Nephron progenitor cell (in vitro differentiated cells): ENCODE results near the gene CCDC32.

Source experiments
- DNase-seq: peaks from one replicate; pipeline ENCODE4 v3.0.0; 2021
- H3K27ac Mint-ChIP-seq: 2 replicates; pipeline ENCODE4 v1.8.0; 2021; ENCODE audit warnings: mild to moderate bottlenecking, moderate library complexity, mixed read lengths
- H3K27me3 Mint-ChIP-seq: 2 replicates; pipeline ENCODE4 v1.8.0; 2021; ENCODE audit warnings: mild to moderate bottlenecking, low read depth, mixed read lengths; ENCODE audit not compliant: poor library complexity
- H3K36me3 Mint-ChIP-seq: 2 replicates; pipeline ENCODE4 v1.8.0; 2021; ENCODE audit warnings: low read depth, mixed read lengths
- H3K4me1 Mint-ChIP-seq: 2 replicates; pipeline ENCODE4 v1.8.0; 2021; ENCODE audit warnings: mixed read lengths
- H3K4me3 Mint-ChIP-seq: 2 replicates; pipeline ENCODE4 v1.8.0; 2021; ENCODE audit warnings: mild to moderate bottlenecking, moderate library complexity, mixed read lengths
- H3K9me3 Mint-ChIP-seq: 2 replicates; pipeline ENCODE4 v1.8.0; 2021; ENCODE audit warnings: mild to moderate bottlenecking, moderate library complexity, mixed read lengths
- TF ChIP-seq, protein P1 (sequence below): fragments of 200-600 bp; sonication (generic); IDR thresholded peaks from 2 replicates; pipeline ENCODE4 v1.5.0; 2021; ENCODE audit warnings: antibody characterized with exemption

CCDC32 gene

DNA sequence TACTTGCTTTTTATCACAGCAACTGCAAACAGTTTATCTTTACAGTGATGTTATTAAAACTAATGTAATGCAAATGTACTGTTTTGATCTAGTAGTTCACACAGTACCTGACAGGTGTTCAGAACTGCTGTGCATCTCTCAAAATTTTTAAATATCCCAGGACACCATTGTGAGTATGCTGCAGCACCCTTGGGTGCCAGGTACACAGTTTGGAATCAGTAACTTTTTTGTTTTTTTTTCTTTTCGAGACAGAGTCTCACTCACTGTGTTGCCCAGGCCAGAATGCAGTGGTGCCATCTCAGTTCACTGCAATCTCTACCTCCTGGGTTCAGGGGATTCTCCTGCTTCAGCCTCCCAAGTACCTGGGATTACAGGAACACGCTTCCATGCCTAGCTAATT, 32.2 kb upstream of the CCDC32 start:
- no peak overlapping the region for H3K27ac Mint-ChIP-seq
- no peak overlapping the region for H3K4me3 Mint-ChIP-seq
- no peaks in the 10 kb centered on the region for H3K9me3 Mint-ChIP-seq
- H3K27me3 Mint-ChIP-seq: peaks cover 3% of the 10 kb centered on the region
- H3K4me1 Mint-ChIP-seq: peaks cover 10% of the 10 kb centered on the region
- DNase-seq: no peak
- TF ChIP-seq, protein P1, sequence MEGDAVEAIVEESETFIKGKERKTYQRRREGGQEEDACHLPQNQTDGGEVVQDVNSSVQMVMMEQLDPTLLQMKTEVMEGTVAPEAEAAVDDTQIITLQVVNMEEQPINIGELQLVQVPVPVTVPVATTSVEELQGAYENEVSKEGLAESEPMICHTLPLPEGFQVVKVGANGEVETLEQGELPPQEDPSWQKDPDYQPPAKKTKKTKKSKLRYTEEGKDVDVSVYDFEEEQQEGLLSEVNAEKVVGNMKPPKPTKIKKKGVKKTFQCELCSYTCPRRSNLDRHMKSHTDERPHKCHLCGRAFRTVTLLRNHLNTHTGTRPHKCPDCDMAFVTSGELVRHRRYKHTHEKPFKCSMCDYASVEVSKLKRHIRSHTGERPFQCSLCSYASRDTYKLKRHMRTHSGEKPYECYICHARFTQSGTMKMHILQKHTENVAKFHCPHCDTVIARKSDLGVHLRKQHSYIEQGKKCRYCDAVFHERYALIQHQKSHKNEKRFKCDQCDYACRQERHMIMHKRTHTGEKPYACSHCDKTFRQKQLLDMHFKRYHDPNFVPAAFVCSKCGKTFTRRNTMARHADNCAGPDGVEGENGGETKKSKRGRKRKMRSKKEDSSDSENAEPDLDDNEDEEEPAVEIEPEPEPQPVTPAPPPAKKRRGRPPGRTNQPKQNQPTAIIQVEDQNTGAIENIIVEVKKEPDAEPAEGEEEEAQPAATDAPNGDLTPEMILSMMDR: no peak
- peaks cover 6% of the 10 kb centered on the region for H3K36me3 Mint-ChIP-seq

DNA sequence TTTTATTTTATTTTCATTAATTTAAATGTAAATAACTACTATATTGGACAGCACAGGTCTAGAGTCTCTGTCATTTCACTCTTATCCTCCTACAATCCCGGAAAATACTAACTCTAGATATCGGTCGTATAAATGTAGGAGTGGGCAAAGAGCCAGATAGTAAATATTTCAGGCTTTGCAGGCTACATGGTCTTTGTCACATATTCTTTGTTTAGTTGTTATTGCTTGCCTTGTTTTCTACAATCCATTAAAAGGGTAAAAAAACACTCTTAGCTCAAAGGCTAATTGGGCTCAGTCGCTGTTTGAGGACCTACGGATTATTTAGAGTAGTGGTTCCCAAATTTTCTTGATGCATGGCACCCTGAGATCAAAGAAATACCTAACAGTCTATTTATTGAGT, 30.9 kb upstream of the CCDC32 start:
- no peak for DNase-seq
- H3K36me3 Mint-ChIP-seq: peaks cover 6% of the 10 kb centered on the region
- H3K27me3 Mint-ChIP-seq: peaks cover 3% of the 10 kb centered on the region
- TF ChIP-seq, protein P1: no peak
- H3K4me1 Mint-ChIP-seq: peaks cover 20% of the 10 kb centered on the region
- H3K9me3 Mint-ChIP-seq: no peaks in the 10 kb centered on the region
- H3K4me3 Mint-ChIP-seq: peak overlapping the region; percentile 49
- no peak overlapping the region for H3K27ac Mint-ChIP-seq

DNA sequence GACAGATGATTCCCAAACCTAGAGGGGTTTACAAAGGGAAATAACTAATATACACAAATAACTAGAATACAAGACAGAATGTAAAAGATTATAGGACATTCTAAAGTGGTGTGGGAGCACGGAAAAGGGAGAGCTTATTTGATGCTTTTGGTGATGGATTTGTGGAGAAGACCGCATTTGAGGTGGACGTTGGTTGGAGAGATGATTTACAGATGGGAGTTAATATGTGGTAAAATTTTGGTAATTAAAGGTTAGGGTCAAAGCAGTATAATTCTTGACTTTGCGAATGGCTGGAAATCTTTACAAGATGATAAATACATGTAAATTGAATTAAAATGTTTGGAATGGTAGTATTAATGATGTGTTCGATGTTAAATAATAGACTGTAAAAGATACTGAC, 30.4 kb upstream of the CCDC32 start:
- TF ChIP-seq, protein P1: no peak
- no peak overlapping the region for H3K27ac Mint-ChIP-seq
- peaks cover 7% of the 10 kb centered on the region for H3K27me3 Mint-ChIP-seq
- no peaks in the 10 kb centered on the region for H3K9me3 Mint-ChIP-seq
- peaks cover 26% of the 10 kb centered on the region for H3K4me1 Mint-ChIP-seq
- peaks cover under 1% of the 10 kb centered on the region for H3K36me3 Mint-ChIP-seq
- peak overlapping the region; percentile 96 for H3K4me3 Mint-ChIP-seq
- DNase-seq: no peak

DNA sequence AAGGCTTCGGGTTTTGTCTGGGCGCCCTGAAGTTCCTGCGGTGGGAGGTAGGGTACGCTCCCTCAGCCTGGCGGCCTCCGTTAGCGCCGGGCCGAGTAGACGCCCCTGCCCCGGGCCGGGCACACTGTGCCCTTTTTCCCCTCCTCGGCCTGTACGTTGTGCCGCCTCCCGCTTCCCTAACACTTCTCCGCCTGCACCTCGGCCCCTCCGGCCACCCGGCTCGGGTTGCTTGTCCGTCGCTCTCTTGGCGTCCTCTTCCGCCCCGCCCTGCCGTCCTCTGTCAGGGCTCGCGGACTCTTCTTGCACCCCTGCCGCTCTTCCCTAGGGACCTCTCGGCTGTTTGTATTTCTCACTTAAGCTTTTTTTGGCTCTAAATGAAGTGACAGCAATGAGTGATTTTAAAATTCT, 29.6 kb upstream of the CCDC32 start:
- H3K27ac Mint-ChIP-seq: peak overlapping the region; percentile 100
- H3K27me3 Mint-ChIP-seq: peaks cover 7% of the 10 kb centered on the region
- DNase-seq: peak; percentile 80
- no peaks in the 10 kb centered on the region for H3K9me3 Mint-ChIP-seq
- no peaks in the 10 kb centered on the region for H3K36me3 Mint-ChIP-seq
- TF ChIP-seq, protein P1: no peak
- peak overlapping the region; percentile 96 for H3K4me3 Mint-ChIP-seq
- H3K4me1 Mint-ChIP-seq: peaks cover 26% of the 10 kb centered on the region

DNA sequence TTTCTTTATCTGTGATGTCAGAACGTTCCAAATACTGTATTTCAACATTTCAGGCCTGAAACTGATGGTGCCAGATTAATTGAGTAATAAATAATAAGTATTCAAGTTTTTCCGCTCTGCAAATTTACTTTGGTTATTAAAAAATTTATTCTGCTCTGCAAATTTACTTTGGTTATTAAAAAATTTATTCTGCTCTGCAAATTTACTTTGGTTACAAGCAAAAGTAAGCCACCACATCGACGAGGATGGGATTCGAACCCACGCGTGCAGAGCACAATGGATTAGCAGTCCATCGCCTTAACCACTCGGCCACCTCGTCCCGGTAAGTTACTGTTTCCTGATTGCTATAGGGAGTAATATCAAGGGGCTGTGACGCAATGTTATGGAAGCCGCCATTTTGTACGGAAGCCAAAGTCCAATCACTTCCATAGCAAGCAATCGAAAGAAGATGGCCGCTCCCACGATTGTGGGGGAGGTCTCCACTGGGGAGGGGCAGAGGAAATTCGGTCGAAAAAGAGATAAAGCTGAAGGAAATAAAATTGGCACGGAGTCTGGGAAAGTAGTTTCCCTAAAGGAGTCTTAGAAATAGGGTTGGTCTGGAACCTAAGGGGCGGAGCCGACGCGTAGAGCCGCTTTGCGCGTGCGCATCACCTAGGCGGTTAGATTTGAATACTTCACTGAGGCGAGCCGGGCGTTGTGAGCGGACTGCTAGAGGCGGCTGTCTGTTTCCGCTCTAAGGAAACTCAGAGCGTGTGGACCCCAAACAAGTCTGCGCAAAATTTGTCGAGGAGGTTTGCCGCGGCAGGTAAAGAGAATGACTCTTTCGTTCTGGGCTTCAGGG, 29.0 kb upstream of the CCDC32 start, which contains the start of gene KNL1:
Gene KNL1 (plus strand): TSS at position 662 of the 841 bp plus-strand sequence. CDS start 8,683 bp downstream, outside the sequence.
- peak within 1 kb of the TSS; percentile 96 for H3K4me3 Mint-ChIP-seq
- H3K27ac Mint-ChIP-seq: peak within 1 kb of the TSS; percentile 100
- TF ChIP-seq, protein P1: no peak
- DNase-seq: peak; percentile 88
- H3K9me3 Mint-ChIP-seq: no peaks in the 10 kb centered on the region
- peaks cover 26% of the 10 kb centered on the region for H3K4me1 Mint-ChIP-seq
- peaks cover 7% of the 10 kb centered on the region for H3K27me3 Mint-ChIP-seq
- no peaks in the 10 kb centered on the region for H3K36me3 Mint-ChIP-seq

DNA sequence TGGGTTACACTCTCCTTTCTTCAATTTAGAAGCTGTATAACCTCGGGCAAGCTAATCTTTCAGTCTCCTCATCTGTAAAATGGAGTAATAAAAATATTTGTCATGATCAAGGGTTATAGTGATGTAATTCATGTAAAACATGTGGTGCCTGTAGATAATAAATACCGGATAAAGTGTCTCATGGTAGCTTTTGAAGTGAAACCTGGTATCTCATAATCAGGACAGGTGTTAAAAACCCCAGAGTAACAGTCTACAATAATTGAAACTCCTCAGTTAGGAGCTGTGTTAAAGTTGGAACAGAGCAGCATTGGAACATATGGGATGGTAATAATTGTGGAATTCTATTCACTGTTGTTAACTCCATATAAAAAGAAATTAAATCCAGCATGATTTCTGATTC, 28.3 kb upstream of the CCDC32 start:
- Mint-ChIP-seq H3K4me3 (no peak overlapping the region), H3K9me3 (no peaks in the 10 kb centered on the region), H3K27me3 (peaks cover 7% of the 10 kb centered on the region), H3K4me1 (peaks cover 26% of the 10 kb centered on the region), H3K36me3 (no peaks in the 10 kb centered on the region), H3K27ac (no peak overlapping the region)
- TF ChIP-seq, protein P1: no peak
- DNase-seq: no peak
